CD14-positive monocyte (primary cell): Measurements from ENCODE around the gene LDLRAD4. TPM values are rescaled to one million over a fixed set of nuclear protein-coding genes. Genes with fewer than 3 reads are reported as not detected.
A peak's percentile ranks its signal among the peaks of the same experiment; 100 is the strongest.

ENCODE experiments used
- DNase-seq, 3 donors: peaks; one replicate each; pipeline ENCODE4 v3.0.0-alpha.2; 2011 to 2022
- H2AFZ ChIP-seq: 2 replicates; pipeline ENCODE4 v1.6.0; 2012; ENCODE audit warnings: mild to moderate bottlenecking, low read depth, low read length, inconsistent platforms; ENCODE audit not compliant: insufficient read depth, poor library complexity, severe bottlenecking
- H3K27ac ChIP-seq, 2 donors: 1 replicate in 1 of 2; 2 replicates in 1 of 2; pipeline ENCODE4 v1.5.1; 2012 to 2013; ENCODE audit warnings: low read length in 2 of 2, control low read depth in 1 of 2, inconsistent platforms in 1 of 2, low read depth in 1 of 2, mild to moderate bottlenecking in 1 of 2
- H3K27me3 ChIP-seq, 2 donors: one replicate each; pipeline versions ENCODE4 v1.6.0 to v1.6.1; 2011 to 2013; ENCODE audit warnings: low read length in 2 of 2; ENCODE audit not compliant: control insufficient read depth in 2 of 2, insufficient read depth in 2 of 2
- H3K36me3 ChIP-seq, 2 donors: replicated peaks in 1 of 2; 1 replicate in 1 of 2; 2 replicates in 1 of 2; pipeline versions ENCODE4 v1.5.1 to v1.6.1; 2012 to 2013; ENCODE audit warnings: low read length in 2 of 2, control low read depth in 1 of 2, inconsistent platforms in 1 of 2, mild to moderate bottlenecking in 1 of 2; ENCODE audit not compliant: insufficient read depth in 2 of 2, control insufficient read depth in 1 of 2
- H3K4me1 ChIP-seq, 2 donors: 1 replicate in 1 of 2; 2 replicates in 1 of 2; pipeline versions ENCODE4 v1.5.1 to v1.6.1; 2012 to 2013; ENCODE audit warnings: low read length in 2 of 2, control low read depth in 1 of 2, inconsistent platforms in 1 of 2, mild to moderate bottlenecking in 1 of 2, moderate library complexity in 1 of 2; ENCODE audit not compliant: insufficient read depth in 2 of 2, control insufficient read depth in 1 of 2
- H3K4me2 ChIP-seq: replicated peaks from 2 replicates; pipeline ENCODE3; 2012; ENCODE audit warnings: low read length, moderate library complexity, mild to moderate bottlenecking; ENCODE audit not compliant: poor library complexity, severe bottlenecking; ENCODE audit errors: extremely low read depth
- H3K4me3 ChIP-seq, 3 experiments: fragments of 200-600 bp in 1 of 3; sonication (generic) in 1 of 3; replicated peaks in 1 of 3; 1 replicate in 2 of 3; 2 replicates in 1 of 3; pipeline ENCODE4 v1.5.1; 2011 to 2013; ENCODE audit warnings: low read length in 3 of 3, mild to moderate bottlenecking in 3 of 3, control low read depth in 2 of 3, low read depth in 2 of 3, inconsistent platforms in 1 of 3, moderate library complexity in 1 of 3
- H3K79me2 ChIP-seq: 2 replicates; pipeline ENCODE4 v1.6.0; 2012; ENCODE audit warnings: mild to moderate bottlenecking, control low read depth, inconsistent platforms, low read length, moderate library complexity; ENCODE audit not compliant: insufficient read depth
- H3K9ac ChIP-seq: 2 replicates; pipeline ENCODE4 v1.6.0; 2017; ENCODE audit warnings: low read length, mild to moderate bottlenecking; ENCODE audit not compliant: insufficient read depth, poor library complexity, severe bottlenecking
- H3K9me3 ChIP-seq, 2 donors: replicated peaks in 1 of 2; 1 replicate in 1 of 2; 2 replicates in 1 of 2; pipeline versions ENCODE4 v1.5.1 to v1.6.1; 2012 to 2013; ENCODE audit warnings: low read length in 2 of 2, control low read depth in 1 of 2; ENCODE audit not compliant: control insufficient read depth in 1 of 2, insufficient read depth in 1 of 2
- H4K20me1 ChIP-seq: 2 replicates; pipeline ENCODE4 v1.6.0; 2012; ENCODE audit warnings: mild to moderate bottlenecking, low read length, control low read depth, moderate library complexity; ENCODE audit not compliant: insufficient read depth
- H3K27ac Mint-ChIP-seq, 7 donors: one replicate each; pipeline ENCODE4 v1.8.0; 2020; ENCODE audit warnings: mild to moderate bottlenecking in 7 of 7, mixed read lengths in 7 of 7, moderate library complexity in 6 of 7, inconsistent platforms in 2 of 7
- H3K27me3 Mint-ChIP-seq, 3 donors: one replicate each; pipeline ENCODE4 v1.8.0; 2021 to 2022; ENCODE audit warnings: low read depth in 3 of 3, mild to moderate bottlenecking in 3 of 3, mixed read lengths in 3 of 3, moderate library complexity in 3 of 3, inconsistent platforms in 1 of 3
- H3K36me3 Mint-ChIP-seq, 2 donors: one replicate each; pipeline ENCODE4 v1.8.0; 2020; ENCODE audit warnings: mixed read lengths in 2 of 2, inconsistent platforms in 1 of 2, mild to moderate bottlenecking in 1 of 2
- H3K4me1 Mint-ChIP-seq: one replicate; pipeline ENCODE4 v1.8.0; 2020; ENCODE audit warnings: mild to moderate bottlenecking, mixed read lengths
- H3K4me3 Mint-ChIP-seq, 2 donors: one replicate each; pipeline ENCODE4 v1.8.0; 2020; ENCODE audit warnings: mild to moderate bottlenecking in 2 of 2, mixed read lengths in 2 of 2, moderate library complexity in 1 of 2
- H3K9me3 Mint-ChIP-seq, 7 donors: one replicate each; pipeline ENCODE4 v1.8.0; 2020 to 2022; ENCODE audit warnings: mixed read lengths in 7 of 7, mild to moderate bottlenecking in 6 of 7, moderate library complexity in 6 of 7, inconsistent platforms in 2 of 7
- WGBS: methylation state at CpG from one replicate; pipeline ENCODE4 v1.1.5; 2013; ENCODE audit warnings: missing lambda C conversion rate; ENCODE audit not compliant: insufficient coverage; 5-methylcytosine and 5-hydroxymethylcytosine counted together
- intact Hi-C, 2 donors: fragments of 100-400 bp; cut with micrococcal nuclease; formaldehyde crosslinking; loops; one replicate each; pipeline versions ENCODE4 v1.15.0 to v1.15.1; 2023
- polyA plus RNA-seq, 3 donors: library from polyadenylated mRNA; depleted of rRNA in 1 of 3; unstranded in 2 of 3; stranded (reverse) in 1 of 3; fragments of 300-500 nt in 2 of 3; fragments of >200 nt in 1 of 3; fragmentation: Illumina TruSeq in 2 of 3; gene quantifications; 1 replicate in 2 of 3; 2 replicates in 1 of 3; pipeline ENCODE4 v1.2.3, GENCODE V29; 2012 to 2021
- TF ChIP-seq, protein P1 (sequence below): fragments of 200-600 bp; IDR thresholded peaks from one replicate; pipeline ENCODE4 v1.8.0; 2022; ENCODE audit warnings: antibody characterized with exemption, mild to moderate bottlenecking

Gene LDLRAD4
- polyA plus RNA-seq, 3 donors = 13.5 to 15.4 (median 13.8) TPM

DNA sequence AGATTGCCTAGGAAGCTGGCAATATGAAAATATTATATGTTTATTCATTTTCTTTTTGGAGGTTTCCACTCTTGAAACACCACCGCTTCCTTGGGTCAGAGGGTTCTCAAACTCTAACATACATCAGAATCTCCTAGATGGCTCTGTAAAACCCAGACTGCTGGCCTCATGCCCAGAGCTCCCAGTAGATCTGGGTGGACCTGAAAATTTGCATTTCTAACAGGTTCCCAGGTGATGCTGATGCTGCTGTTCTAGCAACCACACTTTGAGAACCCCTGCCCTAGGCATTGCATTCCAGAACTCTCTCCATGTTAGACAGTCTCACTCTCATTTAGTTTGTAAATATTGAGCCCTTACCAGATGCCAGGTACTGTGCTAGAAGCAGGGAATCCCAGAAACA lies 368.4 kb downstream of the LDLRAD4 start:
- H3K4me3 Mint-ChIP-seq = no peak overlapping the region
- peaks cover 0 to 3% (median 0%) of the 10 kb centered on the region in 7 donors for H3K9me3 Mint-ChIP-seq
- peaks cover 0 to 5% (median 0%) of the 10 kb centered on the region in 3 donors for H3K27me3 Mint-ChIP-seq

GRCh38 chr18:13587477-13587876 lies 368.9 kb downstream of the LDLRAD4 start:
- peaks cover 12 to 15% of the 10 kb centered on the region in 2 donors for H3K36me3 Mint-ChIP-seq
- H4K20me1 ChIP-seq = no peaks in the 10 kb centered on the region

More for the DNA sequence above, 368.4 kb downstream of the LDLRAD4 start:
- Mint-ChIP-seq H3K4me1 (peaks cover 66% of the 10 kb centered on the region), H3K36me3 (peaks cover 12 to 15% of the 10 kb centered on the region in 2 donors), H3K27ac (peak overlapping the region in 6 of 7 donors; percentile 34 to 98 (median 94))
- intact Hi-C loops = no loop called here
- H3K9me3 ChIP-seq = no peaks in the 10 kb centered on the region
- no peak overlapping the region for H2AFZ ChIP-seq
- H3K9ac ChIP-seq = no peak overlapping the region
- DNase-seq = peak in 1 of 3 donors; percentile 2
- no peaks in the 10 kb centered on the region for H3K36me3 ChIP-seq
- H3K79me2 ChIP-seq = peaks cover 10% of the 10 kb centered on the region
- H3K27me3 ChIP-seq = no peaks in the 10 kb centered on the region
- H3K27ac ChIP-seq = peak overlapping the region in 1 of 2 donors; percentile 92
- TF ChIP-seq, protein P1, sequence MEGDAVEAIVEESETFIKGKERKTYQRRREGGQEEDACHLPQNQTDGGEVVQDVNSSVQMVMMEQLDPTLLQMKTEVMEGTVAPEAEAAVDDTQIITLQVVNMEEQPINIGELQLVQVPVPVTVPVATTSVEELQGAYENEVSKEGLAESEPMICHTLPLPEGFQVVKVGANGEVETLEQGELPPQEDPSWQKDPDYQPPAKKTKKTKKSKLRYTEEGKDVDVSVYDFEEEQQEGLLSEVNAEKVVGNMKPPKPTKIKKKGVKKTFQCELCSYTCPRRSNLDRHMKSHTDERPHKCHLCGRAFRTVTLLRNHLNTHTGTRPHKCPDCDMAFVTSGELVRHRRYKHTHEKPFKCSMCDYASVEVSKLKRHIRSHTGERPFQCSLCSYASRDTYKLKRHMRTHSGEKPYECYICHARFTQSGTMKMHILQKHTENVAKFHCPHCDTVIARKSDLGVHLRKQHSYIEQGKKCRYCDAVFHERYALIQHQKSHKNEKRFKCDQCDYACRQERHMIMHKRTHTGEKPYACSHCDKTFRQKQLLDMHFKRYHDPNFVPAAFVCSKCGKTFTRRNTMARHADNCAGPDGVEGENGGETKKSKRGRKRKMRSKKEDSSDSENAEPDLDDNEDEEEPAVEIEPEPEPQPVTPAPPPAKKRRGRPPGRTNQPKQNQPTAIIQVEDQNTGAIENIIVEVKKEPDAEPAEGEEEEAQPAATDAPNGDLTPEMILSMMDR = no peak
- no peak overlapping the region for H3K4me2 ChIP-seq
- peaks cover 57 to 59% of the 10 kb centered on the region in 2 donors for H3K4me1 ChIP-seq
- WGBS = no CpG with 5 or more reads among the region's 1 CpG
- no peaks in the 10 kb centered on the region for H4K20me1 ChIP-seq
- no peak overlapping the region for H3K4me3 ChIP-seq

More at GRCh38 chr18:13587477-13587876, 368.9 kb downstream of the LDLRAD4 start:
- peak in 1 of 3 donors; percentile 1 for DNase-seq
- peaks cover 62 to 64% of the 10 kb centered on the region in 2 donors for H3K4me1 ChIP-seq
- H3K9ac ChIP-seq = no peak overlapping the region
- H3K27ac Mint-ChIP-seq = peak overlapping the region in 5 of 7 donors; percentile 34 to 94 (median 76)
- no peaks in the 10 kb centered on the region for H3K9me3 ChIP-seq
- WGBS = 100% methylated on average over 2 of the region's 3 CpGs
- intact Hi-C loops = no loop called here
- TF ChIP-seq, protein P1 = no peak
- H3K4me3 ChIP-seq = no peak overlapping the region
- H3K27ac ChIP-seq = peak overlapping the region in 1 of 2 donors; percentile 26
- H3K4me2 ChIP-seq = no peak overlapping the region
- peaks cover 0 to 2% (median 0%) of the 10 kb centered on the region in 7 donors for H3K9me3 Mint-ChIP-seq
- H3K36me3 ChIP-seq = no peaks in the 10 kb centered on the region
- H3K27me3 Mint-ChIP-seq = peaks cover 0 to 5% (median 0%) of the 10 kb centered on the region in 3 donors
- peaks cover 70% of the 10 kb centered on the region for H3K4me1 Mint-ChIP-seq
- H3K27me3 ChIP-seq = no peaks in the 10 kb centered on the region
- peaks cover 10% of the 10 kb centered on the region for H3K79me2 ChIP-seq
- no peak overlapping the region for H2AFZ ChIP-seq
- no peak overlapping the region for H3K4me3 Mint-ChIP-seq
